T-helper 2 cell (primary cell): ENCODE measurements around the gene TRMT61A.
"Not testable (repeated sequence)": the region's sequence is repeated elsewhere in the genome, so short reads cannot be mapped to it uniquely, and the experiment has no call there.

Source experiments
- DNase-seq, 5 experiments: peaks; one replicate each; pipeline versions ENCODE4 v3.0.0 to v3.0.0-alpha.2; 2012 to 2022

TRMT61A gene

DNA sequence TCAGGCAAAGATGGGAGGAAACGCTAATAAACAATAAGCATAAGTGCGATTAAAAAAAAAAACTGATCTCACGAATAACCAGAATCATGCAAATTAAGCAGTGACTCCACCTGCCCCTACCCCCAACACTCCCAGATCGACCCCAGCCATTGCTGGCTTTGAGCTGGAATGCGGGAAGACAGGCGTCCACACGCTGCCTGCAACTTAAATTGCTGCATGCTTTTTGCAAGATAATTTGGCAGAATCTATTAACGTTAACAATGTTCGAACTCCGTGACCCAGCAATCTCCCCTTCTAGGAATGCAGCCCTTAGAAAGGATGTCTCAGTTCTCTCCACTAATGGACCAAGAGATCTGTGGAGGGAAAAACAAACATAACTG, 5.4 kb upstream of the TRMT61A start:
- no peak for DNase-seq

GRCh38 chr14:103524002-103524935, 4.7 kb upstream of the TRMT61A start:
- no peak for DNase-seq

DNA sequence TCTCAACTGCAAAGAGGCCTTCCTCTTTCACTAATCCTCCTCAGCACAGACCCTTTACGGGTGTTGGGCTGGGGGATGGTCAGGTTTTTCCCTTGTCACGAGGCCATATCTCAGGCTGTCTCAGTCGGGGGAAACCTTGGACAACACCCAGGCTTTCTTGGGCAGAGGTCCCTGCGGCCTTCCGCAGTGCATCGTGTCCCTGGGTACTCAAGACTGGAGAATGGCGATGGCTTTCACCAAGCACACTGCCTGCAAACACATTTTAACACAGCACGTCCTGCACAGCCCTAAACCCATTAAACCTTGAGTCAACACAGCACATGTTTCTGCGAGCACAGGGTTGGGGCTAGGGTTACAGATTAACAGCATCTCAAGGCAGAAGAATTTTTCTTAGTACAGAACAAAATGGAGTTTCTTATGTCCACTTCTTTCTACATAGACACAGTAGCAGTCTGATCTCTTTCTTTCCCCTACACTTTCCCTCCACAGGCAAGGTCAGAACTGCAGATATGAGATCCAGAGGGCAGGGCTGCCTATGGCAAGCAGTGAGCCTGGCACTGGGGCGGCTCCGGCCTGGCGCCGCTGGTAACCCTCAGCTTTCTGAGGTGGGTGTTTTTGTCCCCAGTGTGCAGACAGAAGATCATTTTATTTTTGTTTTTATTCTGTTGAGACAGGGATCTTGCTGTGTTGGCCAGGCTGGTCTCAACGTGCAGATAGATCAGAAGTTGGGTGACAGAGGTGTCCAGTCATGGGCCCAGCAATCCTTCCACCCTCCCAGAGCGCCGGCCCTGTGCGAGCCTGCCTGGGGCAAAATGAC, 3.4 kb upstream of the TRMT61A start:
- DNase-seq = not testable (repeated sequence)

DNA sequence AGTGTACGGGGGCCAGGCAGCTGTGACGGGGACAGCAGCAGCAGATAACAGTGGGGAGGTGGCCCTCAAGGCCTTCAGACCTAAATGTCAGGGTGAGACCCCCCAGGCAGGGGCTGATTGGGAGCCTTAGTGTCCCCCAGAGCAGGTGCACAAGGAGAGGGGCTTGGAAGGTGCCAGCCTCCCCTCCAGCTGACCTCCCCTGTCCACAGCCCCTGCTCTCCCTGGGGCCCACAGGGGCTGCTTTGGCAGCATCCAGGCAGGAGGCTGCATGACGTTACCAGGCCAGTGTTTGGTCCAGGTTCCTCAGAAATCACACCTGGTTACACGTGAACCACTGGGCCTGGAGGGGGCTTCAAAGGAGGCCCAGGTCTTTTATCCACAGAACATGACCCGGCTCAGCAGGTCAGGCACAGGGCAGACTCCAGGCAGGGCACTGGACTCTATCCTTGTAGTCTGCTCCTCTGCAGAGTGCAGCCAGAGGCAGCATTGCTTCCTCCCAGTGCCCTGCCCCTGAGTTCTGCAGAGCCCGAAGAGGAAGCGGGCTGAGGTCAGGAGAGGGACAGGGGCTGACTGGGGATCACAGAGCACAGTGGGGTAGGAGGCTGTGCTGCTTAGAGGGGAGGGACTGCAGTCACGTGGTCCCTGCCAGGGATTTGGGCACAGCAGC, 2.6 kb upstream of the TRMT61A start:
- DNase-seq = peak in 1 of 5 experiments; percentile 27

- no peak for DNase-seq
Measured at GRCh38 chr14:103526914-103527248, 2.1 kb upstream of the TRMT61A start.

DNA sequence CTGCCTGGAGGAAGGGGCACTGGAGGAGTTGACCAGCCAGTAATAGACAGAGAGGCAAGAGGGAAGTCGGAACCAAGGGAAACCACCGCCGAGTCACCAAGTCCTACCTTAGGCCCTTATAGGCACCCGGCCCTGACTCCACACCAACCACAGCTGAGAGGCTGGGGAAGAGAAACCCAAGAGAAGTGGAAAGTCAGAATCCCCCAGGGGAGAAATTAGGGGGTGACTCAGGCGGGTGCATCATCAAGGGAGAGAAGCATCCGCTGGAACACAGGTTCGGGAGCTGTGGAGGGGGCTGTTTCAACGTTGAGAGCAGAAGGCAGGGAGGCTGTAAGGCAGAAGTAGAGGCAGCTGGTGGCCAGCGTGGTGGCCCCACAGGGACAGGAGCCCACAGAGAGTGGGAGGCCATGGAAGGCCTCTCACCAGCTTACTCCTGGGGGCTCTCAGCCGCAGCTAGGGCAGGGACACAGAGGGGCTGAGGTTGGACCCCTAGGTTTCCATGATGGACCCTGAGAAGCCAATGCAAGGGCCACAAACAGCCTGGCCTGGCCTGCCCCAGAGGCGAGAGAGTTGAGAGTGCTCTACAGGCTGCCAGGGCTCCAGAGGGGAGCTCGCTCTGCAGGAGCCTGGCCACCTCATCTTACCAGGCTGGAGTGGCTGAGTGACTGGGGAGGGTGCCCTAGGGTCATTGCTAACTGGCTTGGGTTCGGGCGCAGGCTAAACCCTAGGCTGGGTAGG, 1.4 kb upstream of the TRMT61A start:
- no peak for DNase-seq

- no peak for DNase-seq
Measured at GRCh38 chr14:103528146-103528586, 830 bp upstream of the TRMT61A start.

- DNase-seq = peak in 1 of 5 experiments; percentile 16
Measured at GRCh38 chr14:103529383-103530365, 678 bp downstream of the TRMT61A start.

GRCh38 chr14:103530390-103530789, 1.4 kb downstream of the TRMT61A start:
- DNase-seq = no peak

DNA sequence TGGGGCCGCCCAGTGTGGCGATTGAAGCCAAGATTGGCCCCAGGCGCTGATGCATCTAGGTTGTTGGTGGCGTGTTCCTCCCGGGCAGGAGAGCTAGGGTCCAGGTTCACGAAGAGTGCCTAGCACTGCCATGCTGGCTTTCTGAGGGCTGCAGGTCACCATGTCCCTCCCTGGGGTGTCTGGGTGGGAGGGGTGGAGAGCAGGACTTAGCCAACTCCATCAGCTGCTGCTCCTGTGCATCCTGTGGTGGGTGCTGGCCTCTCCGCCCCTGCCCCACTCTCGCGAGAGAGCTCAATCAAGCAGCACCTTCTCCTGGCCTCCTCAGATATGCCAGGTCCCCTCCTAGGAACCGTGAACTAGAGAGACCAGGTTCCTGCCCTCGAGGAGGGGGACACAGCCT, 1.8 kb downstream of the TRMT61A start:
- no peak for DNase-seq

GRCh38 chr14:103531421-103532215, 2.6 kb downstream of the TRMT61A start:
- DNase-seq = no peak

DNA sequence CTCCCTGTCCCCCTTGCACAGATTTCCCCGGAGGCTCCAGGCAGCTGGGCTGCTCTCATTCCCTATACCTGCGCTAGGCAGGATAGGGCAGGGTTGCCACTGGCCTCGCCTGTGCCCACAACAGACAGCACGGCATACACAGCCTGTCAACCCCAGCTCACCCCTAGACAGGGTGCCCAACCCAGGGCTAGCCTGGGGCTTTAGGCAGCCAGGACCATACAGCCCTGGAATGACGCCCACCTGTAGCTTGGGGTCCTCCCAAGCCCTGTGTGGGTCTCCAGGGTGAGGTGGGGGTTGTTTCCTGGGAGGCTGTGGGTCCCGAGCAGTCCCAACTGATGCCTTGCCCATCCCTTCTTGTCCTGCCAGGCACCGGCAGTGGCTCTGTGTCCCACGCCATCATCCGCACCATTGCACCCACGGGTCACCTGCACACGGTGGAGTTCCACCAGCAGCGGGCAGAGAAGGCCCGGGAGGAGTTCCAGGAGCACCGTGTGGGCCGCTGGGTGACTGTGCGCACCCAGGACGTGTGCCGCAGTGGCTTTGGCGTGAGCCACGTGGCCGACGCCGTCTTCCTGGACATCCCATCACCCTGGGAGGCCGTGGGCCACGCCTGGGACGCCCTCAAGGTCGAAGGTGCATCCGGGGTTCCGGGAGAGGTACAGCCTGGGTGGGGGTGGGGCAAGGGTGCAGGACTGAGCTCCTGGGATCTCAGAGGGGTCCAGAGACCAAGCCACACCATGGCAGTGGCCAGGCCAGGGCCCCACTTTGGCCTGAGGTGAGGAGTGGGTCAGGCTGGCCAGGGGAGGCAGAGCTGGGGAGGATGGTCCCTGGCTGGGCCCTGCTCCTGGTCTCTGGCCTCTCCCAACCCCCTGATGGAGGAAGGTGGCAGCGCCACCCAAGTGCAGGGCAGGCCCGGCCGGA, 3.5 kb downstream of the TRMT61A start:
- no peak for DNase-seq

- DNase-seq = no peak
Measured at GRCh38 chr14:103533137-103533998, 4.4 kb downstream of the TRMT61A start.

- no peak for DNase-seq
Measured at GRCh38 chr14:103533999-103534575, 5.1 kb downstream of the TRMT61A start.

DNA sequence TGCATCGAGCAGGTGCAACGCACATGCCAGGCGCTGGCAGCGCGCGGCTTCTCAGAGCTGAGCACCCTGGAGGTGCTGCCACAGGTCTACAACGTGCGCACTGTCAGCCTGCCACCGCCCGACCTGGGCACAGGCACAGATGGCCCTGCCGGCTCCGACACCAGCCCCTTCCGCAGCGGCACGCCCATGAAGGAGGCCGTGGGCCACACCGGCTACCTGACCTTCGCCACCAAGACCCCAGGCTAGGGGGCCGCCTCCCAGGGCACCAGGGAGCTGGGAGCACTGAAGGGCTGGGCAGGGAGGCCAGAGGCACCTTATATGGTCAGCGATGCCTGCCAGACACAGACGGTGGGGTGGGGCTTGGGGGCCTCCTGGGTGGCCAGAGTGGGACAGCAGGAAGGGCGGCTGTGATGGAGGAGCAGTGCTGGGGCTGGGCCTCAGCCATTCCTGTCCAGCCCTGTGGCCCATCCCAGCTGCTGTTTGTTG, 5.6 kb downstream of the TRMT61A start:
- no peak for DNase-seq

DNA sequence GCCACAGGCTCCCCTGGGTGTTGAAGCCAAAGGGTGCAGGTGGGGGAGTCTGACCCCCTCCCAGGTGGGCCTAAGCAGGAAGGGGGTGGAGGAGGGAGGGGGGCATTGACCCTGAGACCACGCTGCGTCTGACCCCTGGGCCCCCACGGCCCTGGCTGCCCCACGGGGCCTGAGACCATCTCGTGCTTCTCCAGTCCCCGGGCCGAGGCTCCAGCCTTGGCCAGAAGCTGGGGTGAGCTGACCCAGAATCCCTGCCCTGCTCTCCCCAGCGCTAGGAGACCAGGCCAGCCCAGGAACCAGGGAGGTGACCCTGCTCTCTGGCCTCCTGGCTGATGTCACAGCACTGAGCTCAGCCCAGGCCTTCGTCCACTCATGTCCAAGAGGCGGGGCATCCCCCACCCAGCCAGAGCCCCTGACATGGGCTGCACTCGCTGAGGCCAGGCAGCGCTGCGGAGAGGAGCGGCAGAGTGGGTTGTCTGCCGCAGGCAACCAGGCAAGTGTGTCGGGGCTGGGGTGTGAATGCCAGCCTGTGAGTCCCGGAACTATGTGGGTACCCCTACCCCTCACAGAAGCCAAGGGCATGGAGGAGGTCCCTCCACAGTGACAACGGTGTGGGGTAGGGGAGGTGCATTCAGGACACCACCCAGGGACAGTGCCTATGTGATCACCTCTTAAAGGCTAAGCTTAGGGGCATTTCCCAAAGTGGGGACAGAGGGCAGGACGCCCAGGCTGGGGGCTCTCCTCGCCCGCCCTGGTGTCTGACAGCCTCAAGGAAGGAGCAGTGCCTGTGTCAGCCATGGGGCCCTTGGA, 6.3 kb downstream of the TRMT61A start:
- DNase-seq = no peak
